ES-I3 (cell line): Measurements from ENCODE around the gene IL11.

Experiments used
- H3K36me3 ChIP-seq: 2 replicates; pipeline ENCODE4 v1.6.1; 2013; ENCODE audit warnings: mild to moderate bottlenecking, low read length, control low read depth, moderate library complexity; ENCODE audit not compliant: insufficient read depth
- H3K4me1 ChIP-seq: 2 replicates; pipeline ENCODE4 v1.6.1; 2013; ENCODE audit warnings: mild to moderate bottlenecking, control low read depth, low read length; ENCODE audit not compliant: insufficient read depth
- H3K9ac ChIP-seq: 2 replicates; pipeline ENCODE4 v1.6.1; 2013; ENCODE audit warnings: low read depth, mild to moderate bottlenecking, low read length, moderate library complexity
- H3K9me3 ChIP-seq: 2 replicates; pipeline ENCODE4 v1.6.1; 2013; ENCODE audit warnings: mild to moderate bottlenecking, low read length, moderate library complexity; ENCODE audit not compliant: control insufficient read depth, insufficient read depth

The IL11 gene

GRCh38 chr19:55369653-55370304 lies 484 bp downstream of the IL11 start:
- H3K36me3 ChIP-seq: no peaks in the 10 kb centered on the region
- peak overlapping the region; percentile 68; the same call in 1 of the 2 replicates for H3K9ac ChIP-seq
- peaks cover 18% of the 10 kb centered on the region for H3K4me1 ChIP-seq
- H3K9me3 ChIP-seq: no peaks in the 10 kb centered on the region

GRCh38 chr19:55368701-55369563 lies 1.3 kb downstream of the IL11 start:
- Histone ChIP-seq H3K36me3 (no peaks in the 10 kb centered on the region), H3K4me1 (peaks cover 18% of the 10 kb centered on the region), H3K9me3 (no peaks in the 10 kb centered on the region), H3K9ac (peak overlapping the region; percentile 63)

- Histone ChIP-seq H3K9ac (no peak overlapping the region), H3K9me3 (no peaks in the 10 kb centered on the region), H3K36me3 (no peaks in the 10 kb centered on the region), H3K4me1 (peaks cover 15% of the 10 kb centered on the region)
Measured at GRCh38 chr19:55368106-55368505, 2.2 kb downstream of the IL11 start.

- Histone ChIP-seq H3K36me3 (no peaks in the 10 kb centered on the region), H3K9ac (no peak overlapping the region), H3K4me1 (peaks cover 13% of the 10 kb centered on the region), H3K9me3 (no peaks in the 10 kb centered on the region)
Measured at GRCh38 chr19:55366790-55367189, 3.5 kb downstream of the IL11 start.

- Histone ChIP-seq H3K9ac (no peak overlapping the region), H3K4me1 (peaks cover 12% of the 10 kb centered on the region; the same call in 1 of the 2 replicates), H3K9me3 (no peaks in the 10 kb centered on the region), H3K36me3 (no peaks in the 10 kb centered on the region)
Measured at GRCh38 chr19:55365964-55366363, 4.3 kb downstream of the IL11 start.

GRCh38 chr19:55365245-55365644 lies 5.0 kb downstream of the IL11 start:
- peaks cover 12% of the 10 kb centered on the region; the same call in 1 of the 2 replicates for H3K4me1 ChIP-seq
- H3K9ac ChIP-seq: no peak overlapping the region
- H3K36me3 ChIP-seq: no peaks in the 10 kb centered on the region
- H3K9me3 ChIP-seq: no peaks in the 10 kb centered on the region

- H3K9me3 ChIP-seq: no peaks in the 10 kb centered on the region
- no peak within 1 kb of the TSS for H3K9ac ChIP-seq
- H3K4me1 ChIP-seq: peaks cover 12% of the 10 kb centered on the region; the same call in 1 of the 2 replicates
- H3K36me3 ChIP-seq: no peaks in the 10 kb centered on the region
Measured at GRCh38 chr19:55362990-55363716, 7.1 kb downstream of the IL11 start, which contains the start of gene GARIN5B. Gene GARIN5B, minus strand, starts transcription at chr19:55363260. Its CDS starts 194 bp downstream, at chr19:55363066.

- Histone ChIP-seq H3K4me1 (peaks cover 12% of the 10 kb centered on the region; the same call in 1 of the 2 replicates), H3K9ac (no peak overlapping the region), H3K9me3 (no peaks in the 10 kb centered on the region), H3K36me3 (no peaks in the 10 kb centered on the region)
Measured at GRCh38 chr19:55362174-55362989, 7.9 kb downstream of the IL11 start.

- H3K9me3 ChIP-seq: no peaks in the 10 kb centered on the region
- H3K36me3 ChIP-seq: no peaks in the 10 kb centered on the region
- peaks cover 12% of the 10 kb centered on the region; the same call in 1 of the 2 replicates for H3K4me1 ChIP-seq
- H3K9ac ChIP-seq: no peak overlapping the region
Measured at GRCh38 chr19:55360902-55361301, 9.4 kb downstream of the IL11 start.

GRCh38 chr19:55358943-55359908 lies 11.0 kb downstream of the IL11 start:
- peaks cover 12% of the 10 kb centered on the region; the same call in 1 of the 2 replicates for H3K4me1 ChIP-seq
- no peaks in the 10 kb centered on the region for H3K36me3 ChIP-seq
- H3K9ac ChIP-seq: no peak overlapping the region
- H3K9me3 ChIP-seq: no peaks in the 10 kb centered on the region

- no peaks in the 10 kb centered on the region for H3K36me3 ChIP-seq
- no peak overlapping the region for H3K9ac ChIP-seq
- peaks cover 9% of the 10 kb centered on the region; the same call in 1 of the 2 replicates for H3K4me1 ChIP-seq
Measured at GRCh38 chr19:55358493-55358892, 11.8 kb downstream of the IL11 start.

GRCh38 chr19:55355213-55355821 lies 14.9 kb downstream of the IL11 start:
- H3K4me1 ChIP-seq: peaks cover 9% of the 10 kb centered on the region; the same call in 1 of the 2 replicates
- H3K9me3 ChIP-seq: no peaks in the 10 kb centered on the region
- H3K9ac ChIP-seq: peak overlapping the region; percentile 33; the same call in 1 of the 2 replicates
- H3K36me3 ChIP-seq: no peaks in the 10 kb centered on the region

More at GRCh38 chr19:55358493-55358892, 11.8 kb downstream of the IL11 start:
- no peaks in the 10 kb centered on the region for H3K9me3 ChIP-seq
